Esophagus (tissue), 2 donors: ENCODE measurements around the gene FAM171A2. TPM values are rescaled to one million over a fixed set of nuclear protein-coding genes. Genes with fewer than 3 reads are reported as not detected.
"Not testable (repeated sequence)": the region's sequence is repeated elsewhere in the genome, so short reads cannot be mapped to it uniquely, and the experiment has no call there.

Source experiments
- H3K27ac ChIP-seq, 2 donors: one replicate each; pipeline ENCODE4 v1.5.1; 2013; ENCODE audit warnings: low read depth in 2 of 2, mild to moderate bottlenecking in 2 of 2, inconsistent platforms in 1 of 2, low read length in 1 of 2, moderate library complexity in 1 of 2
- H3K27me3 ChIP-seq, 2 donors: one replicate each; pipeline ENCODE4 v1.6.1; 2013; ENCODE audit warnings: low read length in 2 of 2, control low read depth in 1 of 2, mild to moderate bottlenecking in 1 of 2; ENCODE audit not compliant: insufficient read depth in 2 of 2, control insufficient read depth in 1 of 2
- H3K36me3 ChIP-seq, 2 donors: one replicate each; pipeline ENCODE4 v1.6.1; 2013; ENCODE audit warnings: low read length in 1 of 2; ENCODE audit not compliant: control insufficient read depth in 2 of 2, insufficient read depth in 2 of 2
- H3K4me1 ChIP-seq, 2 donors: one replicate each; pipeline ENCODE4 v1.6.1; 2013; ENCODE audit warnings: low read length in 1 of 2; ENCODE audit not compliant: control insufficient read depth in 2 of 2, insufficient read depth in 2 of 2
- H3K4me3 ChIP-seq, 2 donors: one replicate each; pipeline ENCODE4 v1.5.1; 2013; ENCODE audit warnings: low read length in 2 of 2, mild to moderate bottlenecking in 2 of 2, low read depth in 1 of 2, moderate library complexity in 1 of 2
- H3K9me3 ChIP-seq, 2 donors: one replicate each; pipeline ENCODE4 v1.6.1; 2013; ENCODE audit warnings: mild to moderate bottlenecking in 2 of 2, low read depth in 1 of 2, low read length in 1 of 2, moderate library complexity in 1 of 2; ENCODE audit not compliant: control insufficient read depth in 2 of 2, insufficient read depth in 1 of 2
- WGBS, 2 donors: extraction: QIAGEN DNeasy Blood & Tissue Kit; methylation state at CpG; one replicate each; pipeline ENCODE4 v1.1.7; 2013; 5-methylcytosine and 5-hydroxymethylcytosine counted together
- polyA plus RNA-seq, 2 donors: library from polyadenylated mRNA; stranded (reverse); fragments of 200-250 nt; gene quantifications; one replicate each; pipeline ENCODE4 v1.2.3, GENCODE V29; 2013
- donor health status: healthy with polysubstance abuse.
- donor health status: Bipolar disorder and iron deficiency.

Gene FAM171A2
- polyA plus RNA-seq, 2 donors = 1.2 to 2.2 TPM

- Histone ChIP-seq H3K9me3 (no peaks in the 10 kb centered on the region), H3K4me1 (peaks cover 0 to 35% of the 10 kb centered on the region in 2 donors), H3K27ac (peak overlapping the region; percentile 75 to 86), H3K27me3 (no peaks in the 10 kb centered on the region), H3K36me3 (peaks cover 16 to 40% of the 10 kb centered on the region in 2 donors), H3K4me3 (no peak overlapping the region)
- 52 to 64% methylated on average over 9 of the region's 9 CpGs for WGBS, 2 donors
Observed at GRCh38 chr17:44348234-44348987, 15.2 kb downstream of the FAM171A2 start.

DNA sequence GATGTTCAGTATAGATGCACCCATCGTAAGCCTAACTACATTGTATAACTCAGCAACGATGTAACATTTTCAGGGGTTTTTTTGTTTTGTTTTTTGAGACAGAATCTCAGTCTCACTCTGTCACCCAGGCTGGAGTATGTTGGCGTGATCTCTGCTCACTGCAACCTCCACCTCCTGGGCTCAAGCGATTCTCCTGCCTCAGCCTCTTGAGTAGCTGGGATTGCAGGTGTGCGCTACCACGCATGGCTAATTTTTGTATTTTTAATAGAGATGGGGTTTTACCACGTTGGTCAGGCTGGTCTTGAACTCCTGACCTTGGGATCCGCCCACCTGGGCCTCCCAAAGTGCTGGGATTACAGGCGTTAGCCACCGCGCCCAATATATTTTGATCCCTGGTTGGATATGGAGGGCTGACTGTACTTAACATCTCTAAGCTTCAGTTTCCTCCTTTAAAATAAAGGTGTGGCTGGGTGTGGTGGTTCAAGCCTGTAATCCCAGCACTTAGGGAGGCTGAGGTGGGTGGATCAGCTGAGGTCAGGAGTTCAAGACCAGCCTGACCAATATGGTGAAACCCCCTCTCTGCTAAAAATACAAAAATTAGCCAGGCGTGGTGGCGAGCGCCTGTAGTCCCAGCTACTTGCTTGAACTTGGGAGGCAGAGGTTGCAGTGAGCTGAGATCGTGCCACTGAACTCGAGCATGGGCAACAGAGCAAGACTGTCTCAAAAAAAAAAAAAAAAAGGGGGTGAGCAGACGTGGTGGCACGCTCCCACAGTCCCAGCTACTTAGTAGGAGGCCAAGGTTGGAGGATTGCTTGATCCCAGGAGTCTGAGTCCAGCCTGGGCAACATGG is 16.2 kb downstream of the FAM171A2 start:
- not testable (repeated sequence) for H3K27me3 ChIP-seq, H3K4me3 ChIP-seq, H3K9me3 ChIP-seq
- H3K27ac ChIP-seq = peak overlapping the region; percentile 75 to 91
- peaks cover 16 to 35% of the 10 kb centered on the region in 2 donors for H3K36me3 ChIP-seq
- WGBS, 2 donors = 72 to 74% methylated on average over 18 of the region's 18 CpGs
- peaks cover 0 to 35% of the 10 kb centered on the region in 2 donors for H3K4me1 ChIP-seq

GRCh38 chr17:44346064-44346844 is 17.4 kb downstream of the FAM171A2 start:
- Histone ChIP-seq H3K27me3 (no peaks in the 10 kb centered on the region), H3K36me3 (peaks cover 8 to 23% of the 10 kb centered on the region in 2 donors), H3K9me3 (no peaks in the 10 kb centered on the region), H3K4me3 (peak overlapping the region; percentile 72 to 92), H3K27ac (peak overlapping the region; percentile 97 to 99), H3K4me1 (peaks cover 0 to 35% of the 10 kb centered on the region in 2 donors)
- WGBS, 2 donors = 61 to 62% methylated on average over 13 of the region's 13 CpGs

DNA sequence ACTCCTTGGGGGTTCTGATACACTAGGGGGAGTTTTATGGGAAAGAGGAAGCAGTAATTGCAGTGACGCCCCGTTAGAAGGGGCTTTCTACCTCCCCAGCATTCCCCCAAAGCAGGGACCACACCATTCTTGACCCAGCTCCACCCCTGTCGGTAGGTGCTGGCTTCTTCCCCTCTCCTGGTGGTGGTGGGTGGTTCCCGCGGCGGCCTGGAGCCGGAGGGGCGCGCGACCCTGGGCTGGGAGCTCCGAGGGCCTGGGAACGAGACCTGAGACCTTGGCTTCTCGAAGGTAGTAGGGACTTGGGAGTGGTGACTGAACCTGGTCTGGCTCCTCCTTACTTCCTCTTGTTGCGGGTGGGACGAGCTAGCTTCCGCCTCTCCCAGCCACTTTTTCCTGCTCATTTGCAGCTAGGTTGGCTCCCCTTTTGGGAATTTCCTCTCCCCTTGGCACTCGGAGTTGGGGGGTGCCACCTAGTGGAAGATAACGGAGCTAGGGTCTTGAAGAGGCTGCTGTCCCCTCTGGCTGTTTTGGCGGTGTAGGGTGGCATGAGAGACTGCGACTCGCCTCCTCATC is 18.1 kb downstream of the FAM171A2 start:
- peaks cover 0 to 34% of the 10 kb centered on the region in 2 donors for H3K4me1 ChIP-seq
- H3K27me3 ChIP-seq = no peaks in the 10 kb centered on the region
- 2% methylated on average over 21 of the region's 21 CpGs for WGBS, 2 donors
- peak overlapping the region; percentile 72 to 92 for H3K4me3 ChIP-seq
- H3K9me3 ChIP-seq = no peaks in the 10 kb centered on the region
- H3K36me3 ChIP-seq = peaks cover 4 to 16% of the 10 kb centered on the region in 2 donors
- H3K27ac ChIP-seq = peak overlapping the region; percentile 97 to 99

GRCh38 chr17:44344939-44345453 is 18.7 kb downstream of the FAM171A2 start, which contains the start of gene GRN:
TSS of gene GRN (plus strand) at chr17:44345302. CDS start at chr17:44349165, 3,863 bp downstream.
- Histone ChIP-seq H3K27ac (peak within 1 kb of the TSS; percentile 97 to 99), H3K4me1 (peaks cover 0 to 34% of the 10 kb centered on the region in 2 donors), H3K27me3 (no peaks in the 10 kb centered on the region), H3K36me3 (peaks cover 0 to 11% of the 10 kb centered on the region in 2 donors), H3K4me3 (peak within 1 kb of the TSS; percentile 72 to 92), H3K9me3 (no peaks in the 10 kb centered on the region)
- 0% methylated on average over 26 of the region's 26 CpGs for WGBS, 2 donors

DNA sequence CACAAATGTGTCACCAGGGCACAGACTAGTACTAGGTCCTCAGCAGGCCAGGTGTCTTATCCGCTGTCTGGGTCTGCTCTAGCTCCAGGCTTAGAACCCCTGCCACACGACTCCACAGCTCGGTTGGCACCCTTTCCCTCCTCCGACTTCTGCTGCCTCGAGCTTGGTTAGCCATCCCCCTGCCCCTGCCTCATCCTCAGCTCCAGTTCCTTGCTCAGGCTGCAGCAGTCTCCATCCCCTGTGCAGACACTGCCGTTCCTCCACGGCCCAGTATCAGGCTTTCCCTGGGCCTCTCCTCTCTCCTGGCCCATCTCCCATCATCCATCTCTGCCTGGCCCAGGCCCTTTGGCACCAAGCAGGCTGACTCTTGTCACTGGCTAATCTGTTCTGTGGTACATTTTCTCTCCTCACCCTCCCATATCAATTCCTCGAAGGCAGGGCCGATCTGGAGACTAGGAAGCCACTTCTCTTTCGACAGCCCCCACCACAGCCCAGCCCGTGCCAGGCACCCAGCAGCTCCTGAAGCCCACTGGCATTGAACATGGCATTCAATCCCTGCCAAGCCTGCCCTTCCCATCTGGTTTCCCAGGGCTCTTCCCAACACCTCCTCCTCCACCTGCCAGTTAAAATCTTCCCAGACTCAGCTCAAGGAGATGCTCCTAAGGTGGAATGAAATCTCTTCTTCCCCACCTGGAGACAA is 20.0 kb downstream of the FAM171A2 start:
- Histone ChIP-seq H3K27me3 (no peaks in the 10 kb centered on the region), H3K4me1 (peaks cover 0 to 22% of the 10 kb centered on the region in 2 donors), H3K4me3 (no peak overlapping the region), H3K27ac (peak overlapping the region; percentile 66 to 77), H3K36me3 (no peaks in the 10 kb centered on the region), H3K9me3 (no peaks in the 10 kb centered on the region)
- WGBS, 2 donors = 55 to 62% methylated on average over 11 of the region's 11 CpGs

DNA sequence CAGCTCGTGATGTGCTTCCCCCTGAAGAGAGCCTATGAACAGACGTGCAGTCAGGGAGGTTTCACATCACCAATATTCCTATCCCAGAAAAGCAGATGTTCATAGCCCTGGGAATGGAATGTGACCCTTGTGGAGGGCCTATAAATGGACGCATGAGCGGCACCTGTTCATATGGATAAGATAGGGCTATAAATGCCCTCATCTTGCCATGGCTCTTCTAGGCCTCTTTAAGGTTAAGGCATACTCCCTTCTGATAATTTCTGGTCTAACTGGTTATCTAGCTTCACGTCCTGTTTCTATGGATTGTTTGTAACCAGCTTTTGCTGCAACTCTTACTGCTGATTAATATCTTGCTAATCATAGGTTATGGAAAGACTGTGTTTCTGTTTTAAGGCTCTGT is 23.1 kb downstream of the FAM171A2 start:
- Histone ChIP-seq H3K4me1 (peaks cover 0 to 14% of the 10 kb centered on the region in 2 donors), H3K27ac (peak overlapping the region in 1 of 2 donors; percentile 60)
- H3K36me3 ChIP-seq, H3K4me3 ChIP-seq, H3K27me3 ChIP-seq, H3K9me3 ChIP-seq: not testable (repeated sequence)
- 68 to 73% methylated on average over 5 of the region's 5 CpGs for WGBS, 2 donors

- Histone ChIP-seq H3K4me3 (no peak overlapping the region), H3K9me3 (no peaks in the 10 kb centered on the region), H3K4me1 (peaks cover 0 to 8% of the 10 kb centered on the region in 2 donors), H3K27me3 (no peaks in the 10 kb centered on the region), H3K27ac (peak overlapping the region in 1 of 2 donors; percentile 75), H3K36me3 (no peaks in the 10 kb centered on the region)
- 50 to 51% methylated on average over 6 of the region's 6 CpGs for WGBS, 2 donors
Observed at GRCh38 chr17:44338702-44339101, 25.0 kb downstream of the FAM171A2 start.
